ACC112 (cell line): ENCODE data around the gene RRAS.

Experiments
- H2AFZ ChIP-seq: fragments of 200-600 bp; sonication (generic); one replicate; pipeline ENCODE4 v1.6.0; 2017; ENCODE audit warnings: antibody characterized with exemption, low read length; ENCODE audit not compliant: unreplicated experiment
- H3K27ac ChIP-seq: fragments of 200-600 bp; sonication (generic); 2 replicates; pipeline ENCODE4 v1.5.1; 2014; ENCODE audit warnings: low read depth, mild to moderate bottlenecking, antibody characterized with exemption, low read length, moderate library complexity
- H3K27me3 ChIP-seq: fragments of 200-600 bp; sonication (generic); 2 replicates; pipeline ENCODE4 v1.6.1; 2014; ENCODE audit warnings: mild to moderate bottlenecking, antibody characterized with exemption, low read length, moderate library complexity, mixed read lengths; ENCODE audit not compliant: insufficient read depth
- H3K36me3 ChIP-seq: fragments of 200-600 bp; sonication (generic); 2 replicates; pipeline ENCODE4 v1.6.1; 2016; ENCODE audit warnings: mild to moderate bottlenecking, antibody characterized with exemption, low read length, moderate library complexity, mixed read lengths; ENCODE audit not compliant: insufficient read depth
- H3K4me1 ChIP-seq: fragments of 200-600 bp; sonication (generic); one replicate; pipeline ENCODE4 v1.6.1; 2016; ENCODE audit warnings: low read length, mixed read lengths; ENCODE audit not compliant: insufficient read depth, unreplicated experiment, control insufficient read depth
- H3K4me3 ChIP-seq: fragments of 200-600 bp; sonication (generic); 2 replicates; pipeline ENCODE4 v1.5.1; 2014; ENCODE audit warnings: mild to moderate bottlenecking, low read depth, low read length
- H3K79me2 ChIP-seq: fragments of 200-600 bp; sonication (generic); one replicate; pipeline ENCODE4 v1.6.0; 2016; ENCODE audit warnings: low read length; ENCODE audit not compliant: control insufficient read depth, unreplicated experiment, insufficient read depth

RRAS gene

DNA sequence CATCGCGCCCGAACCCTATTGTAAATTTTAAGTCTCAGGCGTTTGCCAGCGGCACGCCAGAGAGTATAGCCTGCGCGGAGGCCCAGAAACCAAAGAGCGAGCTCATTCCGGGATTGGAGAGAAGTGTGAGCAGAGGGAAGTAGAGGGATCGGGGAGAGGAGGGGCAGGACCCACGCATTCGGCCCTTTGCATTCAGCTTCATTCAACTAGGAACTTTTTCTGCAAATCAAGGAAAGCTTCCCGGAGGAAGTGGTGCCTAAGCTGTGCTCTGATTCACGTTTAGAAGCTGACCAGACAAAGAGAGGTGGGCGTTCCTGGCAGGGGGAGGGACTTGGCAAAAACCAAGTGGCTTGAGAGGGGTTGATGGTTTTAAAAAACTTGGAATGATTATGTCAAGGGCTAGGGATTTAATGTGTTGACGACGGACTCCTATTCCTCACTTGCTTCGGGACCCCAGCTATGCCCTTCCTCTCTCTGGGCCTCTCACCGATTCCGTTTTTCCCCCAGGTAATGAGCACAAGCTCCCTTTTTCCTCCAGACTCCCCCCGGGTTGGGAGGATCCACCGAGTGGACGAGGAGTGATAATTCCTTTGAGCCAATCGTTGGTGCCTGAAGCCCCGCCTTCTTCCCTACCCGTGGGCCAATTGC lies 36.3 kb upstream of the RRAS start:
- Histone ChIP-seq H3K79me2 (peaks cover 34% of the 10 kb centered on the region), H3K27me3 (no peaks in the 10 kb centered on the region), H3K36me3 (no peaks in the 10 kb centered on the region), H3K4me3 (peak overlapping the region; percentile 31), H2AFZ (peak overlapping the region; percentile 10), H3K27ac (peak overlapping the region; percentile 83), H3K4me1 (peaks cover 19% of the 10 kb centered on the region)

DNA sequence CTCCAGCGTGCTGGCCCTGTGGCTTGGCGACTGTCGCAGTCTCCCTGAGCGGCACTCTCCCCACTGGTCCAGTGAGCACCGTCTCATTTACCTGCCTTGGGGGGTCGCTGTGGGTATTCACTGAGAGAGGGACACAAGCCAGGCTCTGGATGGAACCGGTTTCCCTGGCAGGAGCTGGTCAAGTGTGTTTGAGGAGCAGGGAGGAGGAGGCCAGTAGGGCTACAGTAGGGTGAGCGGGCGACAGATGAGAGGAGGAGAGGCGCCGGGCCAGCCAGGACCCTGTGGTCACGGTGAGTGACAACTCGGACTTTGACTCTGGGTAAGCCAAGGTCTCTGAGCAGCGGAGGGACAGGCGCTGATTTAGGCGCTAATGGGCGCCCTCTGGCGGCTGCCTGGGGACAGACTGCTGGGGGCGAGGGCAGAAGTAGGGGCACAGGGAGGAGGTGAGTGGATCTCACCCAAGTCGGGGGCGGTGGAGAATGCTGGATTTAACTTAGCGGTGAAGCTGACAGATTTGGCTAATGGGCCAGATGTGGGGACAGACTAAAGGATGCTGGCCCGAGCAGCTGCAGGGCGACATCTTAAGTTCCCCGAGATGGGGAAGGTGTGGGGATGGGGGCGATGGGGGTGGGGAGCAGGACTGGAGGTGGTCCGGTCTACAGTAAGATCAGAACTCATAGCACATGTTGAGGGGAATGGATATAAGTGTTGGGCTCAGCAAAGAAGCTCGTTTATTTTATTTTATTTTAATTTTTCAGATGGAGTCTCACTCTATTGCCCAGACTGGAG lies 32.4 kb upstream of the RRAS start:
- no peak overlapping the region for H2AFZ ChIP-seq
- H3K4me3 ChIP-seq = no peak overlapping the region
- peaks cover 4% of the 10 kb centered on the region for H3K4me1 ChIP-seq
- no peak overlapping the region for H3K27ac ChIP-seq
- peaks cover under 1% of the 10 kb centered on the region for H3K79me2 ChIP-seq
- H3K36me3 ChIP-seq = no peaks in the 10 kb centered on the region
- no peaks in the 10 kb centered on the region for H3K27me3 ChIP-seq

DNA sequence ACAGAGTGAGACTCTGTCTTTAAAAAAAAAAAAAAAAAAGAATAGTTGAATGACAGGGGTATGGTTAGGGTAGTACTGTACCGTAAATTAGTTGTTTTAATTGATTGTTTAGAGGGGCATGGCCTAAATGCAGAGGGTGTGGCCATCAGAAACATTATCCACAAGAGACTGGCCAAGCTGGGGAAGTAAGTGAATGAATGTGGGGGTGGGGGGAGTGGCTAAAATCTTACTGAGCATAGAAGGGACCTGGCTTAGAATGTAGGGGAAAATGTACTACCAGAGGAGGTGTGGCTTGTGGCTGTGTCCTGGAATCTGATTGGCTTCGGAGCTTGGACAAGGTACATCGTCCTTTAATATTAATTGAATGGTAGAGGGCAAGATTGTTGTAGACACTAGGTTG lies 29.6 kb upstream of the RRAS start:
- H3K27ac ChIP-seq = no peak overlapping the region
- H2AFZ ChIP-seq = no peak overlapping the region
- peaks cover 16% of the 10 kb centered on the region for H3K79me2 ChIP-seq
- no peak overlapping the region for H3K4me3 ChIP-seq
- no peaks in the 10 kb centered on the region for H3K27me3 ChIP-seq
- H3K36me3 ChIP-seq = no peaks in the 10 kb centered on the region
- H3K4me1 ChIP-seq = peaks cover 8% of the 10 kb centered on the region

DNA sequence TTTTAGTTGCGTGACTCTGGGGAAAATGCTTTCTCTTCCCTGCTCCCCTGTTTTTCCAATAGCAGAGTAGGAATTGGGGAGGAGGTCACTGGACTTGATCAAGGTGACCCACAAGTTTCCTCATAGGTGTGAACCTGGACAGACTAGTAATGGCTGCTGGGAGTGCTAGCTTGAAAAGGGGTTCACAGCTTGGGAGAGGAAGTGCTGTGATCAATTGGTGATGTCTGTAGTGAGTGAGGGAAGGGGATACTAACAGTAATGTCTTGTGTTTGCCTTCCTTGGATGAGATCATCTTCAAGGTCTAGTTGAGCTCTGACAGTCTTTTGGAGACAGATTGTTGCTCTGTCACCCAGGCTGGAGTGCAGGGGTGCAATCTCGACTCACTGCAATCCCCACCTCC lies 27.5 kb upstream of the RRAS start:
- Histone ChIP-seq H3K79me2 (peaks cover 16% of the 10 kb centered on the region), H3K27me3 (no peaks in the 10 kb centered on the region), H3K4me3 (no peak overlapping the region; the same call in 1 of the 2 replicates), H3K4me1 (peaks cover 8% of the 10 kb centered on the region), H2AFZ (no peak overlapping the region), H3K36me3 (no peaks in the 10 kb centered on the region), H3K27ac (no peak overlapping the region)

DNA sequence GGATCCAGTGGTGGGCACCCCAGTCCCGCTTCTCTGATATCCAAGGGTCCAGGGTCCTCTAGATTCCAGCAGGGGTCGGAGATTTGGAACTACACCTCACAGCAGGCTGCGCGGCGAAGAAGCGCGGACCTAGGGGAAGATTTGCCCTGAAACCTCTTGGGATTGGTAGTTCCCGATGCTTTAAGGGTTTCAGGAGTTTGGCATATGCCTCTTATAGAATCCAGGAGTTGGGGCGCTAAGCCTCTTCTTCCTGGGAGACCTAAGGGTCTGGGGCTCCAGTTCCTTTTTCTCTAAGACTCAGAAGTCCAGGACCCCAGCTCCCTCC lies 26.1 kb upstream of the RRAS start:
- Histone ChIP-seq H3K4me3 (peak overlapping the region; percentile 90), H3K27ac (no peak overlapping the region), H3K79me2 (peaks cover 16% of the 10 kb centered on the region), H3K4me1 (peaks cover 4% of the 10 kb centered on the region), H3K36me3 (0 out of 2 replicates have a peak, but pooled peaks cover 2% of the 10 kb centered on the region), H3K27me3 (no peaks in the 10 kb centered on the region), H2AFZ (no peak overlapping the region)

DNA sequence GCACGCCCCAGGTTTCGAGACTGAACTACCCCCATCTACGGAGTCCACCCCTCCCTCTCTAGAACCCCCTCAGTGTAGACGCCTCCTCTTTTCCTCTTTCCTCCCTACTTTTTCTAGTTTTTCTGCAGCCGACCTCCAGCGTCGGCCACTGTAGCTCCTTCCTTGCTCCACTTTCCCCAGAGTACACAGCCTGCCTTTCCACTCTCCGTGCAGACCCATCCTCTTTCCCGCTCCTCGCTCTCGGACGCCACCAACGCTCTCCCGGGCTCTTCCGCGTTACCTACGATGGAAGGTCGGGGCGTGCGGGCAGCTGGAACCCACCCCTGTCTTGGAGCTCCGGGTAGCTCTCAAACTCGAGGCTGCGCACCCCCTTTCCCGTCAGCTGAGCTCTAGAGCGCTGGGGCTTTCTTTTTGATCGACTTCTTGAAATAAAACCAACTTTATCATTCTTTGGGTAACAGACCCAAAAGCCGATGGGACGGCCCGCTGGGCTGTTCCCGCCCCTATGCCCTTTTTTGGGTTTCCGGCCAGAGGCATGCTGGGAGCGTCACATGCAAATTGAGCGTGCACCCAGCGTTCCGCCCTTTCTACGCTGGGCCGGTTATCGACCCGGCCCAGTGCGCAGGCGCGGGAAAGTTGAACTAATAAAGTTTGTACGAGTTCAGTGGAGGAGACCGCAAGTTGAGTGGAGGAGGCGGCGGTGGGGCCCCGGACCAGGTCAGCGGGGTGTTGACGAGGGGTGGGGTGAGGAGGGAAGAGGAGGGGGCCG lies 25.6 kb upstream of the RRAS start, which contains the start of the genes BCL2L12 and IRF3:
TSS of gene BCL2L12 (plus strand) at position 583 of the 769 bp plus-strand sequence. CDS start 760 bp downstream, outside the sequence.
TSS of gene IRF3 (minus strand) at position 507 of the 769 bp plus-strand sequence. CDS start 1,019 bp downstream, outside the sequence.
- H3K4me1 ChIP-seq = peaks cover 4% of the 10 kb centered on the region
- H3K27me3 ChIP-seq = no peaks in the 10 kb centered on the region
- 0 out of 2 replicates have a peak, but pooled peaks cover 3% of the 10 kb centered on the region for H3K36me3 ChIP-seq
- peak within 1 kb of the TSS; percentile 45 for H3K27ac ChIP-seq
- peak within 1 kb of the TSS; percentile 90 for H3K4me3 ChIP-seq
- H3K79me2 ChIP-seq = peaks cover 16% of the 10 kb centered on the region
- no peak within 1 kb of the TSS for H2AFZ ChIP-seq

DNA sequence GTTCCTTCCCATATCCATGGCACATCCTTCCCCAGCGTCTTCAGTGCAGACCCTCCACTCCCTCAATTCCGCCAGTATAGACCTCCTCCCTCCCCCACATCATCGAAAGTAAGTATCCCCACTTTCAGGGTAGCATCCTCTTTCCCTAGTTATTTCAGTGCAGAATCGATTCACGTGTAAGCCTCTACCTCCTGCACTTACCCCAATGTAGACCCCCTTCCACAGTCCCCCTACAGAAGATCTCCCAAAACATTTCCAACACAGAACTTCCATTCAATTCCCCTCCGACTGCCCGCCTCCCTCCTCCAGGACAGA lies 25.1 kb upstream of the RRAS start:
- H3K27ac ChIP-seq = peak overlapping the region; percentile 45
- peaks cover 16% of the 10 kb centered on the region for H3K79me2 ChIP-seq
- H2AFZ ChIP-seq = no peak overlapping the region
- H3K36me3 ChIP-seq = 0 out of 2 replicates have a peak, but pooled peaks cover 3% of the 10 kb centered on the region
- H3K4me3 ChIP-seq = peak overlapping the region; percentile 90
- peaks cover 4% of the 10 kb centered on the region for H3K4me1 ChIP-seq
- H3K27me3 ChIP-seq = no peaks in the 10 kb centered on the region

DNA sequence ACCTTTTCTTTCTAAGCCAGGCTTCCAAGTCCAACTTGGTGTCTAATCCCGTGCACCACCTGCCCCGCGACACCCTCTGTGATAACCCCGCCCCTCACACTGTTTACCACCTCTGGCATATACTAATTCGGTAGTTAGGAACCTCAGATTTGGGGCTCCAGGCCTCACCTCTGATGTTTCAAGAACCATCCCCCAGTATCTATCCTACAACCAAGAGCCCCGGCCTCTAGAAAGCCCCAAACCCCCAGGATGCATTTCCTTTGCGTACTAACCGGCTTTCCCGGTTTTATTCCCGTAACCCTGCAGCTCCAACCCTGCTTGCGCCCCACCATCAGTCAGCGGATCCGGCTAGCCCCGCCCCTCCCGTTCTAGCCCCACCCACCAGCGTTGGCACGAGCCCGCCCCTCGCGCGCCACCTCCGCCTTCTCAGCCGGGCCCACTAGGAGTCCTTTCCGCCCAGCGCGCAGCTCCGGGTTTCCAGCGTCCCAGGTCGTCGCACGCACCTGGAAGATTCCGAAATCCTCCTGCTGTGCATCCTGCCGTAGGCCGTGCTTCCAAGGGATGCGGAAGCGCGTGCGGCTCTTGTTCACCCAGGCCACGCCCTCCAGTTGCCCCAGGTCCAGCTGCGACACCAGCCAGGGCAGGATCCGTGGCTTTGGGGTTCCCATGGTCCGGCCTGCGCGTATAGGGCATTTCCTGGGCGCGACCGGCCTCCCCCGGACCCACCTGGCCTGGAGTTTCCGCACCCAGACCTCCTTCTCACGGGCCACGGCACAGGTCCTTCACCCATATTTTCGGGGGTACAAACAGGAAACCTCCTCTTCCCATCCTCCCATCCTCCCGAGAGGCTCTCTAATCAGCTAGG lies 24.5 kb upstream of the RRAS start:
- 0 out of 2 replicates have a peak, but pooled peaks cover 3% of the 10 kb centered on the region for H3K36me3 ChIP-seq
- no peaks in the 10 kb centered on the region for H3K27me3 ChIP-seq
- peaks cover 16% of the 10 kb centered on the region for H3K79me2 ChIP-seq
- H3K27ac ChIP-seq = peak overlapping the region; percentile 45
- H3K4me3 ChIP-seq = peak overlapping the region; percentile 90
- H2AFZ ChIP-seq = no peak overlapping the region
- peaks cover 4% of the 10 kb centered on the region for H3K4me1 ChIP-seq

DNA sequence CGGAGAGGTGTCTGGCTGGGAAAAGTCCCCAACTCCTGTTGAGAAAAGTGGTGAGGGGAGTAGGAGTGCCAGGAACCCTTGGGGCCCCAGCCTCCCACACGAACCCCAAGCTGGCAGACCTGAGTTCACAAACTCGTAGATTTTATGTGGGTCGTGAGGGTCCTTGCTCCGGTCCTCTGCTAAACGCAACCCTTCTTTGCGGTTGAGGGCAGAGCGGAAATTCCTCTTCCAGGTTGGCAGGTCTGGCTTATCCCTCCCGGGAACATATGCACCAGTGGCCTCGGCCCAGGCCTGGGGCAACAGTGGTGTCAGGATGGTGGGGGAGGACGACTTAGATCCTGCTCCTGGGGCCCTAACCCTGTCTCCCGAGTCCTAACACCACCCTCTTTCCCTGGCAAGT lies 23.3 kb upstream of the RRAS start:
- Histone ChIP-seq H3K4me1 (peaks cover 4% of the 10 kb centered on the region), H2AFZ (no peak overlapping the region), H3K79me2 (peaks cover 16% of the 10 kb centered on the region), H3K36me3 (0 out of 2 replicates have a peak, but pooled peaks cover 3% of the 10 kb centered on the region), H3K27ac (no peak overlapping the region), H3K4me3 (no peak overlapping the region), H3K27me3 (no peaks in the 10 kb centered on the region)

DNA sequence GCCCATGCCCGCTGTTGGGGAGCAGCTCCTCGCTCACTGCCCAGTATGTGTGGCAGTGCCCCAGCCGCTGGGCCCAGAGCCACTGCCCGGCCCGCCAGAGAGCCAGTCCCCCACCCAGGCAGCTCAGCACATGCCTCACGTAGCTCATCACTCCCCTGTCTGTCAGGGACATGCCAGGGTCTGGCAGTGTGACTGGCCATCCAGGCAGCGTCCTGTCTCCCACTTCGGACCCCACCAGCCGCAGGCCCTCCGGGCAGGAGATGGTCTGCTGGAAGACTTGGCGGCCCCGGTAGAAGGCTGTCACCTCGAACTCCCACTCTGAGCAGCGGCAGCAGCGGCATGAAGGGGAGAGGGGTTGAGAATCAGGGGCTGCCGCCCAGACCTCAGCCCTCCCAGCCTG lies 22.1 kb upstream of the RRAS start:
- 0 out of 2 replicates have a peak, but pooled peaks cover 3% of the 10 kb centered on the region for H3K36me3 ChIP-seq

More for the DNA sequence above, 22.1 kb upstream of the RRAS start:
- Histone ChIP-seq H3K27me3 (no peaks in the 10 kb centered on the region), H3K79me2 (peaks cover 13% of the 10 kb centered on the region), H3K4me3 (no peak overlapping the region), H2AFZ (no peak overlapping the region), H3K4me1 (peaks cover 4% of the 10 kb centered on the region), H3K27ac (no peak overlapping the region)
